Activated naive CD8-positive, alpha-beta T cell treated with anti-CD3 and anti-CD28 coated beads, Interleukin-2, amount 10 ng/mL, durations not matched to agents 7 days and 5 days (primary cell): ENCODE data around the gene RTN4RL1. TPM values are rescaled to one million over a fixed set of nuclear protein-coding genes. Genes with fewer than 3 reads are reported as not detected.
A peak's percentile ranks its signal among the peaks of the same experiment; 100 is the strongest.

Experiments
- ATAC-seq: fragments of 150-1000 bp; cut with Tn5 transposase; one replicate; pipeline ENCODE4 v1.10.0; 2021; ENCODE audit warnings: low read depth, moderate library complexity
- POLR2A ChIA-PET: fragments of 350-600 bp; sonication (Branson Sonifier 250); formaldehyde crosslinking; loops from one replicate; lab custom pipeline; 2021; ENCODE audit warnings: antibody characterized with exemption; lab: Charles Lee
- DNase-seq: peaks from one replicate; pipeline ENCODE4 v3.0.0; 2021
- H3K27ac Mint-ChIP-seq: one replicate; pipeline ENCODE4 v1.8.0; 2022; ENCODE audit warnings: mild to moderate bottlenecking, mixed read lengths
- H3K27me3 Mint-ChIP-seq: one replicate; pipeline ENCODE4 v1.8.0; 2022; ENCODE audit warnings: mild to moderate bottlenecking, moderate library complexity, mixed read lengths
- H3K36me3 Mint-ChIP-seq: one replicate; pipeline ENCODE4 v1.8.0; 2021; ENCODE audit warnings: mild to moderate bottlenecking, mixed read lengths
- H3K4me1 Mint-ChIP-seq: one replicate; pipeline ENCODE4 v1.8.0; 2021; ENCODE audit warnings: mixed read lengths
- H3K4me3 Mint-ChIP-seq: one replicate; pipeline ENCODE4 v1.8.0; 2022; ENCODE audit warnings: mild to moderate bottlenecking, moderate library complexity, mixed read lengths
- H3K9me3 Mint-ChIP-seq: one replicate; pipeline ENCODE4 v1.8.0; 2021; ENCODE audit warnings: mixed read lengths
- total RNA-seq, 2 experiments: library from RNA; stranded (reverse); gene quantifications; one replicate each; pipeline ENCODE4 v1.2.3, GENCODE V29; 2021

Gene RTN4RL1
- total RNA-seq, 2 experiments from 2014 or later = 0.22 to 0.45 TPM

DNA sequence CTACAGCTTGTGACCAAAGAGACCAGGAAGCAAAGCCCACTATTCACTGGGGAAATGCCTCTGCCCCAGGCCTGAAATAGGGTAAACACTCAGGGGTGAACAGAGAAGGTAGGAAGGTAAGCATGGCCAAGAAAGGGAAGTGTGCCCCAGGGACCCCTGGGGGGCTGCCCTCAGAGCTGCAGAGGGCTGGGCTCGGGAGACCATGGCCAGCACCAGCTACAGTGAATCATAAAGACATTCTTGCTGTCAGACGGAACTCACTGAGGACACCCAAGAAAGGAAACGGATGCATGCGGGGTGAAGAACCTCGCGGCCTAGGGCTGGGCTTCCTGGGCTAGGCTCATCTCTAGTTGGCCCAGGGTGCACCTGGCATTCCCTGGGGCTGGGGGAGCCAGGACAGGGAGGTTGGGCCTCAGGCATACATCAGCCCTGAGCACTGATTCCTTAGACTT, 39.4 kb upstream of the RTN4RL1 start:
- Mint-ChIP-seq H3K27ac (peak overlapping the region; percentile 72), H3K27me3 (no peaks in the 10 kb centered on the region), H3K4me3 (no peak overlapping the region), H3K36me3 (peaks cover 29% of the 10 kb centered on the region), H3K4me1 (peaks cover 63% of the 10 kb centered on the region), H3K9me3 (no peaks in the 10 kb centered on the region)
- ATAC-seq (peak; percentile 5), DNase-seq (no peak)
- POLR2A ChIA-PET = interaction anchor here (1.1 to 1.7 kb wide), 3 partner anchors 9 to 180 kb away, joined by 4 to 8 read pairs (median 6); partner anchors contain the start of gene HIC1

DNA sequence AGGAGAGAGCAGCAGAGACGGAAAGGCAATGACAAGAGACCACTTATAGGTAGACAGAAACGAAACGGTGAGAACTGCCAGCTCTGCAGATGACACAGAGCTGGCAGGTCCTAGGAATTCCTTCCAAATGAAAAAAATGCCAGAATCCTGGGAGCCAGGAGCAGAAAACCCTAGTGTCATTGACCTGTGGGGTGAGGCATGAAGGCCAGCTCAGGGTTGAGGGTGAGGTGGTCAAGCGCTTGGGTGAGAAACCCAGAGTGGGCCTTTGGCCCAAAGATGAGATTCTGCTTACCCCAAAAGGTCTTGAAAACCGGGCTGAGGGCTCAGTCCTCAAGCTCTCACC, 39.0 kb upstream of the RTN4RL1 start:
- H3K27me3 Mint-ChIP-seq = no peaks in the 10 kb centered on the region
- DNase-seq (no peak), ATAC-seq (no peak)
- POLR2A ChIA-PET = interaction anchor here (1.1 to 1.7 kb wide), 2 partner anchors 9 to 181 kb away, joined by 4 to 8 read pairs; partner anchors contain the start of gene HIC1
- peaks cover 61% of the 10 kb centered on the region for H3K4me1 Mint-ChIP-seq
- peak overlapping the region; percentile 71 for H3K27ac Mint-ChIP-seq
- no peaks in the 10 kb centered on the region for H3K9me3 Mint-ChIP-seq
- H3K4me3 Mint-ChIP-seq = no peak overlapping the region
- H3K36me3 Mint-ChIP-seq = peaks cover 28% of the 10 kb centered on the region

DNA sequence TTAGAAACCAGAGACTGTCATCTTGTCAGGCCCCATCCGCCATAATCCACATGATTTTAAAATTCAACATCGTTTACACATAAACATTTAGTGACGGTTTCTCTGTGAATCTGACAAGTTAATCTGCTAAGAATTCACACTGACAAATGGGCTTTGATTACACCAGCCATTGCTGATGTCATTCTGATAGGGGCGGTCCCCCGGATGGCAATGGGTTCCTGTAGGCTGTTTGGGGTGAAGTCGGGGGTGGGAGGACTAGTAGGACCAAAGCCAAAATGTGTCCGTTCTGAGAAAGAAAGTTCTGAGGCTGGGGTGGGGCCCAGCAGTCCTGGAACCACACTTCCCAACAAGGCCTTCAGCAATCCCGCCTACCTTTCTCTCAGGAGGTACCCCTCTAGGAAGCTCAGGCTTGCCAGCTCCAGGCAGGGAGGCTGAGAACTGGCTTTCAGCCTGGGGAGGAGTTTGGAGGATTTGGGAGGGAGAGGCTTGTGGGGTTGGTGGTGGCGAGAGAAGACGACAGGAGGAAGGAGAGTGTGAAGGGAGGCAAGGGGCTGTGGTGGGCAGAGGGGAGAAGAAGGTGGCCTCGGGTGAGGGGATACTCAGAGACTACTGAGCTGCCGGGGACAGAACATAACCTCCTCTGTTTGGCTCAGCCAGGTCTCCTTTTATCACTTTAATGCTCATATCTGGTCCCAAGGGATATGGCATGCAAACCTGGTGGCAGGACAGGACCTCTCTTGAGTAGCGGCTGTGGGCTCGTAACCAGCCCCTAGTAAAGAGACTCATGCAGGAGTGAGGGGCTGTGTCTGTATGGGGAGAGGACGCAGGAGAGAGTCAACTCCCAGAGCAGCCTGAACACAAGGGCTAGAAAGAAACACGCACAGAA, 38.4 kb upstream of the RTN4RL1 start:
- POLR2A ChIA-PET = interaction anchor here (1.1 to 1.7 kb wide), 2 partner anchors 8 to 182 kb away, joined by 4 to 8 read pairs; partner anchors contain the start of gene HIC1
- H3K9me3 Mint-ChIP-seq = no peaks in the 10 kb centered on the region
- H3K4me3 Mint-ChIP-seq = no peak overlapping the region
- ATAC-seq (no peak), DNase-seq (no peak)
- peaks cover 55% of the 10 kb centered on the region for H3K4me1 Mint-ChIP-seq
- peak overlapping the region; percentile 71 for H3K27ac Mint-ChIP-seq
- H3K36me3 Mint-ChIP-seq = peaks cover 22% of the 10 kb centered on the region
- H3K27me3 Mint-ChIP-seq = no peaks in the 10 kb centered on the region

DNA sequence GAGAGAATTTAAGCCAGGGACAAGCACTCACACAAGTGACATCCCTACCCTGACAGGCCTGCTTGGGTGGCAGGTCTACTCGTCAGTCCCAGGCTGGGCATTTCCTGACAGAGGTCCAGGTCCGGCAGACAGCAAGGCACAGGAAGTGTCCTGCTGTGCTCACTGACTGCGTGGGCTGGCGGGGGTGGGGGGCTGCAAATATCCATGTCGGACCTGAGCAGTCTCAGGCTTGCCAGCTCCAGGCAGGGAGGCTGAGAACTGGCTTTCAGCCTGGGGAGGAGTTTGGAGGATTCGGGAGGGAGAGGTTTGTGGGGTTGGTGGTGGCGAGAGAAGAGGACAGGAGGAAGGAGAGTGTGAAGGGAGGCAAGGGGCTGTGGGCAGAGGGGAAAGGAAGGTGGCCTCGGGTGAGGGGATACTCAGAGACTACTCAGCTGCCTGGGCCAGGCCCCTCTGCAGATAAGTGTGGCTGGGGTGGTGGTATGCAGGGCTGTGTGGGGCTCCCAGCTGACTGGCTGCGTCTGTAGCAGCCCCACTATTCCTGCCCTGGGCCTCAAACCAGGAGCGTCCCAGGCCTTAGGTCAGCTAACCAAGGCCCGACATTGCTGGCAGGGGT, 37.5 kb upstream of the RTN4RL1 start:
- H3K4me3 Mint-ChIP-seq = no peak overlapping the region
- POLR2A ChIA-PET = interaction anchor here (0.7 kb wide), 1 partner anchor 12 kb away, joined by 3 read pairs; no protein-coding TSS in a partner anchor
- no peaks in the 10 kb centered on the region for H3K9me3 Mint-ChIP-seq
- H3K27ac Mint-ChIP-seq = peak overlapping the region; percentile 78
- no peak for DNase-seq
- H3K27me3 Mint-ChIP-seq = no peaks in the 10 kb centered on the region
- peaks cover 47% of the 10 kb centered on the region for H3K4me1 Mint-ChIP-seq
- no peak for ATAC-seq
- H3K36me3 Mint-ChIP-seq = peaks cover 23% of the 10 kb centered on the region

DNA sequence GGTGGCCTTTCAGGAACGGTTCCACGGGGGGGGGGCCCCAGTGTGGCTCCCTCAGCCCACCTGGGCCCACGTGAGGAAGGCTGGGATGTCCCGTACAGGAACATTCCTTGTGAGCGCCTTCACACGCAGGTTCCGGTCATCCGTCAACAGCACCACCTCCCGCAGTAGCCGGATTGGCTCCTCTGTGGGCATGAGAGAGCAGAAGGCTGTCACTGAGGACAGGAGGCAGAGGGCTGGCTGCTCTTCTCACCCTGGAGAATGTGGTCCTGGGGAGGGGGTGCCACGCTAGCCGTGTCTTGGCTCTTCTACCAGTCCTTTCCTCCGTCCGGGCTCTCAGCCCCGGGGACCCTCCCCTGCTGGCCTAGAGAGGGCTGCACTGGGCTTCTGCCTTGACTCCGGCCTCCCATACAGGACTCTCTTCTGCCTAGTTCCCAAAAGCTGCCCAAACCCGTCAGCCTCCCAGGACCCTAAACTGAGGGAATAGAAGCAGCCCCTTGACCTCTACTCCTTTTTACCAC, 36.4 kb upstream of the RTN4RL1 start:
- Mint-ChIP-seq H3K4me3 (no peak overlapping the region), H3K9me3 (no peaks in the 10 kb centered on the region), H3K27ac (peak overlapping the region; percentile 78), H3K4me1 (peaks cover 39% of the 10 kb centered on the region), H3K27me3 (no peaks in the 10 kb centered on the region), H3K36me3 (peaks cover 24% of the 10 kb centered on the region)
- POLR2A ChIA-PET = no interaction called here
- ATAC-seq = no peak
- DNase-seq = no peak

DNA sequence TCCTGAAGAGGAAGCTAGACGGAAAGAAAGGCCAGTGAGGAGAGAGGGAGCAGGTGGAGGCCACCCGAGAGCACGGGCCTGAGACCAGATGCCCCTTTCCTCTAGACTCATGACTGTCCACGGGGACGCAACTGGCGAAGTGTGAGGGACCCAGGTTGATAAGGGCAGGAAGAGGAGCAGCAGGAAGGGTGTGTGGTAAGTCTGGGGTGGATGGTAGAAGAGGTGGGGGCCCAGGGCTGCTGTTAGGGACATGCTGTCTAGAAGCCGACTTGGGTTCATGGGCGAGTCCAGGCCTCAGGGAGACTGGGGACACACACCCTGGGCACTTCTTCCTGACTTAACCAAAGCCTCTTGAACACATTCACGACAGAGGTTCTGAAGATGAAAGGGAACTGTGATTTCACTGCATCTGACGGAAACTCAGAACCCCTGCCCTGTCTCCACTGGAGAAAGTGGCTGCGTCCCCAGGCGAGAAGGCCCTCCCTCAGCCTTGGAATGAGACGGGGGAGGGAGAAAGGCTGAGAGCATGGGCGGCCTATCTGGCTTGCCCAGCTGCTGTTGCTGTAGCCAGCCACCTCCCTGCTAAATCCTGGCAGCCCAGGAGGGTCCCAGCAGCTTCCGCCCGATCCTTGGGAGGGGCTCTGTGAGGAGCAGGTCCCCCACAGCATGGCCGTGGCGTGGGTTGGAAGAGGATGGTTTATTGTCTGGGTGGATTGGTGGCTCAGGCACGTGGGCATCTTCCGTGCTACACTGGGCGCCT, 35.7 kb upstream of the RTN4RL1 start:
- no peaks in the 10 kb centered on the region for H3K27me3 Mint-ChIP-seq
- POLR2A ChIA-PET = interaction anchor here (7.0 kb wide), 1 partner anchor 184 kb away, joined by 95 read pairs; no protein-coding TSS in a partner anchor
- peak overlapping the region; percentile 74 for H3K27ac Mint-ChIP-seq
- H3K36me3 Mint-ChIP-seq = peaks cover 21% of the 10 kb centered on the region
- peaks cover 35% of the 10 kb centered on the region for H3K4me1 Mint-ChIP-seq
- no peaks in the 10 kb centered on the region for H3K9me3 Mint-ChIP-seq
- ATAC-seq (no peak), DNase-seq (no peak)
- H3K4me3 Mint-ChIP-seq = peak overlapping the region; percentile 83

DNA sequence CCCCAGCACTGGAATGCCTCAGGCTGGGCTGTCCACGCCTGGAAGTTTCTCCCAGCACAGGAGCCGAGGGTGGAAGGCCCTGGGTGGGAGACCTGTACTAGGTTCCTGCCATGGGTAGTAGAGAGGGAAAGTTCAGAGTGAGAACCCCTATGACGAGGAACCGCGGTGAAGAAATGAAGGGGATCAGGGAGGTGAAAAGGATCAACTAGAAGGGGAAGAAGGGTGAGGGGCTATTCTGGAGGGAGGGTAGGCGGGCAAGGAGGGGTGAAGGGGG, 35.2 kb upstream of the RTN4RL1 start:
- no peak for DNase-seq
- Mint-ChIP-seq H3K9me3 (no peaks in the 10 kb centered on the region), H3K4me1 (peaks cover 33% of the 10 kb centered on the region), H3K36me3 (peaks cover 19% of the 10 kb centered on the region), H3K27ac (peak overlapping the region; percentile 74), H3K4me3 (peak overlapping the region; percentile 83), H3K27me3 (no peaks in the 10 kb centered on the region)
- ATAC-seq = no peak
- POLR2A ChIA-PET = interaction anchor here (7.0 to 7.6 kb wide), 2 partner anchors 185 to 205 kb away, joined by 86 to 95 read pairs; no protein-coding TSS in a partner anchor

DNA sequence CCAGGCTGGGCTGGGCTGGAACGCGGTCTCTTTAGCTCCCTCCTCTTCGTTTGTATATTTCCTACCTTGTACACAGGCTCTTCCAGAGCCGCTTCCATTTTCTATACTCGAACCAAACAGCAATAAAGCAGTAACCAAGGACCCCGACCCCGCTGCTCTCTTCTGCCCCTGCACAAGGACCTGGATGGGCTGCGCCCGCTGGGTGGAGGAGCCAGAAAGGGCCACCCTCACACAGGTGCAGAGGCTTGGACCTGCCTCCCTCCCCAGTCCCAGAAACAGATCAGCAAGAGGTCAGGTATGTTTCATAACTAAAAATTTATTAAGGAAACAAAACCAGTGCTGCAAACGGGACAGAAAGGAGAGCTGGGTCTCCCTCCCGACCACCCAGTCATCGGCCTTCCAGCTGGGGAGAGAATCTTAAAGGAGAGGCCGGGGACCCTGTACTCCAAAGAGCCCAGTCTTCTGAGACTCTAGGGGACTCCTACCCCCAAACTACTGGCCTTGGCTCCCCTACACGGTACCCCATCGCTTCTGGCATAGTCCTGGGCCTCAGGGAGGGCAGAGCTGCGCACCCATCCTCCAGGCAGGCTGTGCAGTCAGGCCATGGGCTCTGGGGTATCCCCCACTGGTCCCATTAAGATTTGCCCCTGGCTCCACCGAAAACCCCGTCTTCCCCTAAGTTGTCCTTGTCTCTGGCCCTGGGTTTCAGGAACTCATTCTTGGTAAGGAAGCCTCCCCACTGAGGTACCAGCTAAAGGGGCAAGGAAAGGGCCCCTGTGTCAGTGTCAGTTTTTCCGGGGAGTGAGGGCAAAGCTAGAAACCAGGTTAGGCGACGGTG, 34.6 kb upstream of the RTN4RL1 start:
- H3K27me3 Mint-ChIP-seq = no peaks in the 10 kb centered on the region
- H3K36me3 Mint-ChIP-seq = peaks cover 17% of the 10 kb centered on the region
- H3K27ac Mint-ChIP-seq = peak overlapping the region; percentile 81
- no peaks in the 10 kb centered on the region for H3K9me3 Mint-ChIP-seq
- H3K4me1 Mint-ChIP-seq = peaks cover 32% of the 10 kb centered on the region
- POLR2A ChIA-PET = interaction anchor here (1.2 to 7.6 kb wide), 3 partner anchors 171 to 206 kb away, joined by 3 to 95 read pairs (median 86); no protein-coding TSS in a partner anchor
- DNase-seq (no peak), ATAC-seq (no peak)
- H3K4me3 Mint-ChIP-seq = peak overlapping the region; percentile 83

DNA sequence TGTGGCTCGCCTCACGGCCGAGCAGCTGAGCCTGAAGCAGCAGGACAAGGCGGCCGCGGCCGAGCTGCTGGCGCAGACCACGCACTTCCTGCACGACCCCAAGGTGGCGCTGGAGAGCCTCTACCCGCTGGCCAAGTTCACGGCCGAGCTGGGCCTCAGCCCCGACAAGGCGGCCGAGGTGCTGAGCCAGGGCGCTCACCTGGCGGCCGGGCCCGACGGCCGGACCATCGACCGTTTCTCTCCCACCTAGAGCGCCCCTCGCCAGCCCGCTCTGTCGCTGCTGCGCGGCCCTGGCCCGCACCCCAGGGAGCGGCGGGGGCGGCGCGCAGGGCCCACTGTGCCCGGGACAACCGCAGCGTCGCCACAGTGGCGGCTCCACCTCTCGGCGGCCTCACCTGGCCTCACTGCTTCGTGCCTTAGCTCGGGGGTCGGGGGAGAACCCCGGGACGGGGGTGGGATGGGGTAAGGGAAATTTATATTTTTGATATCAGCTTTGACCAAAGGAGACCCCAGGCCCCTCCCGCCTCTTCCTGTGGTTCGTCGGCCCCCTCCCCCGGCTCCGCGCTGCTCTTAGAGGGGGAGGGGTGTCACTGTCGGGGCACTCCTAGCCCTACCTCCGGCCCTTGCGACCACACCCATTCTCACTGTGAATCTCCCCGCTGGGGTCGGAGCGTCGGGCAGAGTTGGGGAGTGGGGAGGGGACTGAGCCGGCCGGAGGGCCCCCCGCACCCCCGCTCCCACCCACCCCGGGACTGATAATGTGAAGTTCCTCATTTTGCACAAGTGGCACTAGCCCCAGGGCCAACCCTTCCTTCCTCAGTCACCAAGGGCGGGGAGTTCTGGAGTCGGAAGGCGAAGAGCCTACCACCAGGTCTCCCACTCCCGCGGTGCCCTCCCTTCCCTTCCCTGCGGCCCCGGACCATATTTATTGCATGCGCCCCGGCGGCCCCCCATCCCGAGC, 33.7 kb upstream of the RTN4RL1 start:
- POLR2A ChIA-PET = interaction anchor here (0.7 to 7.6 kb wide), 12 partner anchors 10 to 342 kb away, joined by 3 to 95 read pairs (median 4); partner anchors contain the start of genes MNT, SMG6 and SRR
- H3K36me3 Mint-ChIP-seq = peaks cover 17% of the 10 kb centered on the region
- H3K27ac Mint-ChIP-seq = peak overlapping the region; percentile 81
- H3K4me3 Mint-ChIP-seq = peak overlapping the region; percentile 83
- peak; percentile 88 for DNase-seq
- no peaks in the 10 kb centered on the region for H3K9me3 Mint-ChIP-seq
- peaks cover 29% of the 10 kb centered on the region for H3K4me1 Mint-ChIP-seq
- ATAC-seq = peak; percentile 9
- H3K27me3 Mint-ChIP-seq = no peaks in the 10 kb centered on the region

DNA sequence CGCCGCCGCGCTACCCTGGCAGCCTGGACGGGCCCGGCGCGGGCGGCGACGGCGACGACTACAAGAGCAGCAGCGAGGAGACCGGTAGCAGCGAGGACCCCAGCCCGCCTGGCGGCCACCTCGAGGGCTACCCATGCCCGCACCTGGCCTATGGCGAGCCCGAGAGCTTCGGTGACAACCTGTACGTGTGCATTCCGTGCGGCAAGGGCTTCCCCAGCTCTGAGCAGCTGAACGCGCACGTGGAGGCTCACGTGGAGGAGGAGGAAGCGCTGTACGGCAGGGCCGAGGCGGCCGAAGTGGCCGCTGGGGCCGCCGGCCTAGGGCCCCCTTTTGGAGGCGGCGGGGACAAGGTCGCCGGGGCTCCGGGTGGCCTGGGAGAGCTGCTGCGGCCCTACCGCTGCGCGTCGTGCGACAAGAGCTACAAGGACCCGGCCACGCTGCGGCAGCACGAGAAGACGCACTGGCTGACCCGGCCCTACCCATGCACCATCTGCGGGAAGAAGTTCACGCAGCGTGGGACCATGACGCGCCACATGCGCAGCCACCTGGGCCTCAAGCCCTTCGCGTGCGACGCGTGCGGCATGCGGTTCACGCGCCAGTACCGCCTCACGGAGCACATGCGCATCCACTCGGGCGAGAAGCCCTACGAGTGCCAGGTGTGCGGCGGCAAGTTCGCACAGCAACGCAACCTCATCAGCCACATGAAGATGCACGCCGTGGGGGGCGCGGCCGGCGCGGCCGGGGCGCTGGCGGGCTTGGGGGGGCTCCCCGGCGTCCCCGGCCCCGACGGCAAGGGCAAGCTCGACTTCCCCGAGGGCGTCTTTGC, 32.8 kb upstream of the RTN4RL1 start:
- POLR2A ChIA-PET = interaction anchor here (0.7 to 7.6 kb wide), 15 partner anchors 7 to 343 kb away, joined by 3 to 95 read pairs (median 4); partner anchors contain the start of genes MNT, SMG6 and SRR
- H3K4me1 Mint-ChIP-seq = peaks cover 29% of the 10 kb centered on the region
- ATAC-seq = no peak
- H3K27me3 Mint-ChIP-seq = peaks cover 3% of the 10 kb centered on the region
- peak overlapping the region; percentile 77 for H3K4me3 Mint-ChIP-seq
- peak; percentile 68 for DNase-seq
- peaks cover 17% of the 10 kb centered on the region for H3K36me3 Mint-ChIP-seq
- H3K27ac Mint-ChIP-seq = peak overlapping the region; percentile 75
- H3K9me3 Mint-ChIP-seq = no peaks in the 10 kb centered on the region
